ENCODE measurements around the gene RCAN1.
"Not testable (repeated sequence)": the region's sequence is repeated elsewhere in the genome, so short reads cannot be mapped to it uniquely, and the experiment has no call there.

RCAN1 gene

GRCh38 chr21:34621434-34622350 is 6.8 kb upstream of the RCAN1 start:
- no peak for DNase-seq (ENCODE audit: low spot score)

GRCh38 chr21:34619841-34620665 is 5.1 kb upstream of the RCAN1 start:
- DNase-seq (ENCODE audit: low spot score) = no peak

GRCh38 chr21:34618941-34619340 is 4.0 kb upstream of the RCAN1 start:
- no peak for DNase-seq (ENCODE audit: low spot score)

DNA sequence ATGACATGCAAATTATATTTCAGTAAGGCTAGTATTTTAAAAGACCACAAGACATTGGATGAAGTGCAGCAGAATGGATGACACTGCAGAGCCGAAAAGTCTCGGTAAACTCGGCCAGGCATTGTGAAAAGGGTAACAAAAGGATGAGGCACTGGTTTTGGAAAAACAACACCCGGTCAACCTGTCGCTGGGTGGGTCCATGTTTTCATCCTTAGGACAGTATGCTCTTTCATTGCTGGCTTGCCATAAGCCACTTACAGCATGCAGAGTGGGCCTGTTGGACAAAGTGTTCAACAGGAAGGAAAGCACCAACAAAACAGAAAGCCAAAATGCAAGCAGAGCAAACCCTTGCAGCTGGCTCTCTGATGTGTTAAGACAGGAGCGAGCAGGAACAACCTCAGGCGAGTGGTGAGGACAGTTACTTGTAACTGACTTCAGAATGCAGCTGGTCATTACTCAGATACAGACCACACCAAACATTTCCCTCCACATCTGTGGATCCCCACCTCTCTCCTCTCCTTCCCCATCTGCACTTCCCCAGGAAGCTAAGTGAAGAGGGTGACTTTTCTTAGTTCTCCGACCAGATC is 2.9 kb upstream of the RCAN1 start:
- DNase-seq (ENCODE audit: low spot score) = no peak

- no peak for DNase-seq (ENCODE audit: low spot score)
Measured at GRCh38 chr21:34615487-34615814, 538 bp upstream of the RCAN1 start.

DNA sequence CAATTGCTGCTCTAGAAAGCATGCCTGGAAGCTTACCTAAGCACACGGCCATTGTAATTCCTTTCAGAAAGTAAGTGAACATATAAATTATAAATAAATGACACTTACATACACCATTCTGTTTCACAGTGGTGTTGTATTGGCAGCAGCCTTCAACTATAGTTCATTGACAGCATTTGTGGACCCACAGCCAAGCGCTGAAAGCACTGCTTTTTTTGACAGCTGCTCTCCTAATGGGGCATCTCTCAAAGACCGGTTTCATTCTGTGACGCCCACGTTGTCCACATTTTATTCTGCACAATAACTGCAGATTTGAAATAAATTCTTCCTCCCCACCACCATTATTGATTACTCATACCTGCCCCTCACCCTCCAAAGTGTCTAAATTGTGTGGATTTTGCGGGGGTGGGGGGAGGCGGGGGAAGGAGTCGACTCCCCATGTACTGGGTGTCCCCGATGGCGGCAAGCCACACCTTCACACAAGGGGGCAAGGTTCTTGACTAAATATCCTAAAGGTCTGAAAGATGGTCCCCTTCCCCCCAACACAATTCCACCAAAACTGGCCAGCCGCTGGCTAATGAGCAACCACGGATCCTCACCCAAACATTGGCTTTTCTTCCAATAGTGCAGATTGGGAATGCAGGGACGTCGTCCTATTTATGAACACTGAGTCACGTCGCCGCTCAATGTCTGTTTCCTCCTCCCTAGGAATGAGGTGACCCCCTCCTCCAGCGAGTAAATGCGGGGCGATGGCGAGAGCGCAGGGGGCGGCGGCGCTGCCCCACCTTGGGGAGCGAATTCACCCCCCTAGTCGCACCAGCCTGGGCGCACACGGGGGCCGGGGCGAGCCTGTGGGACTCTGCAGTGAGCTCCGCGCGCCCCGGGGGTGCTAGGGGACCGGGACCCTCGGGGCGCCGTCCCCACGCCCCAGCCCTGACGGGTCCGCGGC is 960 bp downstream of the RCAN1 start:
- DNase-seq (ENCODE audit: low spot score) = no peak

DNA sequence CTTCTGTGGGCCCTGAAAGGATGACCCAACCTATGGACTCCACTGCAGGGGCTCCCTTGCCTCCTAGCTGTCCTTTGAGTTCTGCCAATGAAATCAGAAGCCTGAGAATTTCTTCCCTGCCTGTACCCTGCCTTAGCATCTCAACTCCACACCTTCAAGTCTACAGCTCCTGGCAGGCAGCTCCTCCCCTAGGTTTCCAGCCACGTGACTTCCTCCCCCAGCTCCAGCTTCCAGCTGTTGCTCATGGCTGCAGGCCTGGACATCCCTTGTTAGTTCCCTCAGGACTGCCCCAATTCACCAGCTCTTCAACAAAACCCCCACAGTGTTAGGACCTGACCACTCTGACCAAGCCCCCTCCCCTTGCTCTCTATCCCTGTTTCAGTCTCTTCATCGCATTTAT is 2.4 kb downstream of the RCAN1 start:
- DNase-seq (ENCODE audit: low spot score) = no peak

GRCh38 chr21:34612056-34612455 is 2.9 kb downstream of the RCAN1 start:
- DNase-seq (ENCODE audit: low spot score) = no peak

DNA sequence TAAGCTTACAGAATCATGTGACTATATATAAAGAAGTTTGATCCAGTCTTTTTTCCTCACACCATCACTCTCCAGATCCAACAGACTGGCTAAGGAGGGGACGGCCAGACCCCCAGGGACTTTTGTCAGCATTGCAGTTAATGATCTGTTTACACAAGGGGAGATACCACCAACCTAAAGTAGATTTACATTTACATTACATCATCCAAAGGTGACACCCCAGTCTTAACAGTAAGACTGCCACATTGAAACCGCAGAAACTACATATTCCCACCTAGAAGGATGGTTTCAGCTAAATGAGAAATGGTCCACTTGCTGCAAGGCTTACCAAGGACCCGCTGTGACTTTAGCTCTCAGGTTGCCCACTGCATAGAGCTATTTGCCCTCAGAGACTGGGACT is 3.4 kb downstream of the RCAN1 start:
- DNase-seq (ENCODE audit: low spot score) = no peak

DNA sequence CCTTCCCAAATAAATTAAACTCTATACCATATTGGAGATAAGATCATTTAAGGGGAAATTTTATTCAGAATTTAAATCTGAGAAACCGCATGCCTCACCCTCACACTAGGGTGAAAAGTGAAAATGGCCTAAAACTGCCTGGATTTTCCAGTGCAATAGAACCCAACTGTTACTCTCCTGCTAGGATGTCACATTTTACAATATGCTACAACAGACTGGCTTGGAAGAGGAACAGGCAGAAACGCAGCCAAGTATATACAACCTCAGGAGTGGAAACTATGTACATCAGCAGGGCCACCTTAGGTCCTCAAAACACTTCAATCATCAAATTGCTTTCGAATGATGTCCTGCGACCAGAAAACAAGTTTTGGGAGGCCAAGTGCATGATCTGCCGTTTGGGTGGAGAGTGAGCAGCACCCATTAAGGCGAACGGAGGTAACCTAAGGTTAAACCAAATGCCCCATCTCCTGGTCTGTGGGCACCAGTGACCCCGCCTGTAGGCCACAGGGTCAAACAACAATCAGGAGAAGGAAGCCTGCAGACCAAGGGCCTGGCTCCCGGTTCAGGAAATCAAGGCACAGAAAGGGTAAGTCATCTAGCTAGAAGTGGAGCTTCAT is 4.9 kb downstream of the RCAN1 start:
- DNase-seq (ENCODE audit: low spot score) = peak; percentile 74

- DNase-seq (ENCODE audit: low spot score) = no peak
Measured at GRCh38 chr21:34609244-34609932, 5.5 kb downstream of the RCAN1 start.

GRCh38 chr21:34607376-34607775 is 7.5 kb downstream of the RCAN1 start:
- DNase-seq (ENCODE audit: low spot score) = not testable (repeated sequence)

DNA sequence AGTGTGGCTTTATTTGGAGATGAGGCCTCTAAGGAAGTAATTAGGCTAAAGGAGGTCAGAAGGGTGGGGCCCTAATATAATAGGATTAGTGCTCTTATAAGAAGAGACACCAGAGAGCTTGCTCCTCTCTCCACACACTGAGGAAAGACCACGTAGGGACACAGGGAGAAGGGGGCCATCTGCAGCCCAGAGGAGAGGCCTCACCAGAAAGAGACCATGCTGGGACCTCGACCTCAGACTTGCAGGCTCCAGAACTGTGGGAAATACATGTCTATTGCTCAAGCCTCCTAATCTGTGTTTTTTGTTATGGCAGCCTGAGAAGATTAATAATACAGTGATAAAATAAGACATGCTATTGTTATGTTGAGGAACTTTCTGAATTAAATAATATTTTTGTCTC is 8.3 kb downstream of the RCAN1 start:
- no peak for DNase-seq (ENCODE audit: low spot score)

GRCh38 chr21:34606051-34606450 is 8.9 kb downstream of the RCAN1 start:
- no peak for DNase-seq (ENCODE audit: low spot score)

- DNase-seq (ENCODE audit: low spot score) = not testable (repeated sequence)
Measured at GRCh38 chr21:34604956-34605355, 10.0 kb downstream of the RCAN1 start.

DNA sequence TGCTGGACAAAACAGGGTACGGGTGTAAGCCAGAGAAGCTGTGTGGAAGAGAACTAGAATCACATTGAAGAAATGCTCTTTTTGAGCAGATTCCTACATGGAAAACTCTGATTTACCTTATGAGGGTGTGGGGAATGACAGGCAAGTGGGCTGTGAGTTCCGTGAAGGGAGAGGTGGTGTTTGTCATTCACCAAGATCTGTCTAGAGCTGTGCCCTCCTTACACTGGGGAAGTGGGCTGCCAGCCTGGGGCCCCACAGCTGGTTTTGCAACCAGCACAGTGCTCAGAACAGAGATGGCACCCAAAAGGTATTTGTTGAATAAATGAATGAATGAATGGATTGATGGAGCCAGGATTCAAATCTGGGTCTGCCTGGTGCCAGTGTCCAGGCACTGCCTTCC is 10.4 kb downstream of the RCAN1 start:
- no peak for DNase-seq (ENCODE audit: low spot score)

DNA sequence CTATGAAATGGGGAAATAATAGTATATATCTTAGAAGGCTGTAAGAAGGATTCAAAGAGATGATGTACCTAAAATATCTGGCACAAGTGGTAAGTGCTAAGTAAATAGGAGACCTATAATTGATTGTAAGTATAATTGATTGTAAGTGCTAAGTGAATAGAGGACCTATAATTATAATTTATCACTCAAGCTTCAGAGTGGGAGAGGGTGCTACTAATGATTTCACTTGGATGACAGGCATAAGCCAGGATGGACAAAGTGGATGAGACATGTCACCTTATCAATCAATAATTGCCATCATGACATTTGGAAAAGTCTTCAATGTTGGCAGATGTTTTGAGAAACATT is 11.2 kb downstream of the RCAN1 start:
- DNase-seq (ENCODE audit: low spot score) = no peak

- DNase-seq (ENCODE audit: low spot score) = peak; percentile 86
Measured at GRCh38 chr21:34603002-34603709, 11.8 kb downstream of the RCAN1 start.

- no peak for DNase-seq (ENCODE audit: low spot score)
Measured at GRCh38 chr21:34602061-34602460, 12.9 kb downstream of the RCAN1 start.

- DNase-seq (ENCODE audit: low spot score) = no peak
Measured at GRCh38 chr21:34599534-34600101, 15.3 kb downstream of the RCAN1 start.

Measured in cerebellar cortex (tissue), 1 donor.